NCI-H345 treated with DMSO at 0.1 percent for 48 hours (cell line): ENCODE data around the gene ARPC5L.
"Not testable (repeated sequence)": the region's sequence is repeated elsewhere in the genome, so short reads cannot be mapped to it uniquely, and the experiment has no call there.

Source experiments
- DNase-seq: peaks from one replicate; lab custom pipeline; 2025; ENCODE audit not compliant: unreplicated experiment; lab: John Stamatoyannopoulos, UW

ARPC5L gene

GRCh38 chr9:124861342-124862229, at the start of gene ARPC5L, which contains the start of gene RPL35:
Gene ARPC5L (plus strand): TSS chr9:124862130. CDS start chr9:124869291, 7,161 bp downstream.
Gene RPL35 (minus strand): TSS chr9:124861957. CDS start chr9:124861912, 45 bp downstream.
- DNase-seq = peak; percentile 90

GRCh38 chr9:124812441-124812876, 49.5 kb upstream of the ARPC5L start:
- DNase-seq = no peak

- no peak for DNase-seq
Measured at GRCh38 chr9:124813041-124813440, 48.9 kb upstream of the ARPC5L start.

GRCh38 chr9:124813501-124814163, 48.3 kb upstream of the ARPC5L start:
- DNase-seq = no peak

GRCh38 chr9:124814164-124814535, 47.8 kb upstream of the ARPC5L start:
- no peak for DNase-seq

- DNase-seq = no peak
Measured at GRCh38 chr9:124815601-124816000, 46.3 kb upstream of the ARPC5L start.

- DNase-seq = no peak
Measured at GRCh38 chr9:124818431-124819281, 43.3 kb upstream of the ARPC5L start.

GRCh38 chr9:124820698-124821623, 41.0 kb upstream of the ARPC5L start:
- no peak for DNase-seq

- DNase-seq = no peak
Measured at GRCh38 chr9:124828489-124829333, 33.2 kb upstream of the ARPC5L start.

- DNase-seq = no peak
Measured at GRCh38 chr9:124829334-124829669, 32.6 kb upstream of the ARPC5L start.

- DNase-seq = no peak
Measured at GRCh38 chr9:124830593-124830992, 31.3 kb upstream of the ARPC5L start.

GRCh38 chr9:124831642-124832364, 30.1 kb upstream of the ARPC5L start:
- DNase-seq = no peak

GRCh38 chr9:124834591-124834990, 27.3 kb upstream of the ARPC5L start:
- no peak for DNase-seq

GRCh38 chr9:124835026-124835557, 26.8 kb upstream of the ARPC5L start:
- DNase-seq = peak; percentile 88

GRCh38 chr9:124838132-124838531, 23.8 kb upstream of the ARPC5L start:
- DNase-seq = not testable (repeated sequence)

- DNase-seq = not testable (repeated sequence)
Measured at GRCh38 chr9:124838567-124839275, 23.2 kb upstream of the ARPC5L start.

GRCh38 chr9:124839612-124840299, 22.2 kb upstream of the ARPC5L start:
- DNase-seq = peak; percentile 58
